Activated CD8-positive, alpha-beta memory T cell treated with anti-CD3 and anti-CD28 coated beads for 1 hour (primary cell): Measurements from ENCODE around the gene WASHC3.
"Not testable (repeated sequence)": the region's sequence is repeated elsewhere in the genome, so short reads cannot be mapped to it uniquely, and the experiment has no call there.

Experiments
- DNase-seq, 2 donors: peaks; one replicate each; pipeline ENCODE4 v3.0.0-alpha.2; 2020; ENCODE audit warnings: low read depth in 1 of 2; ENCODE audit errors: extremely low read depth in 1 of 2

The WASHC3 gene

GRCh38 chr12:102051431-102051965, 10.3 kb downstream of the WASHC3 start:
- no peak for DNase-seq

GRCh38 chr12:102050660-102051430, 10.9 kb downstream of the WASHC3 start:
- DNase-seq = no peak

- DNase-seq = no peak
Observed at GRCh38 chr12:102043928-102044327, 17.9 kb downstream of the WASHC3 start.

DNA sequence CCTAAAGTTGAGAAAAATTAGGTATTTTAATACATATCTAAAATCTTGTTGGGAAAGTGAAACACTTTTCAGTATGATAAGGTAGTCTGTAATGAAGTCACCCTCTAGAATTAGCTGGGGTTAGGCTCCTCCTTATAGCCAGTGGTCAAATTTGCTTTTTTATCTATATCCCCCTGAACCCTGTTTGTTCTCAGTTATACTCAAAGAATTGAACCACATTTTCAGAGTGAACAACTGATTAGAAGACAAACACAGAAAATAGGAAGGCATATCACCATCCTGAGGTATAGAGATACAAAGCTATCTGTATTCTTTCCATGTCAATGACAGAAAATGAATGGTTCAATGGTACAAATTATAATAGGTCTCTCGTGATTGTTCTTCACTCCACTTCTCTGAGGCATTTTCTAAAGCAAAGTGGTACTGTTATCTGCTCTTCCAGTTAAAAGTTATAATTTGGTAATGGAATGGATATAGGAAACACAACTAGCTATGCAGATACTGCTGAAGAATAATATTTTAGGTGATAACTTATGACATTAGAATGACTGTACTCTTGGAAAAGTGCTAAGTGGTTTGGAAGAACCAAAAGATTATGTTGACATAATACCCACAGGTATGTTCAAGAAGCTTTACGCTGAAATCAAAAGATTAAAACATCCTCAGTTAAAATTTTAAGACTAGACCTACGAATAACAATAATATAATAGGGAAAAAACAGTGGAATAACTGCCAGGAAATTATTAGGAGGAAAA, 27.6 kb downstream of the WASHC3 start:
- no peak for DNase-seq

DNA sequence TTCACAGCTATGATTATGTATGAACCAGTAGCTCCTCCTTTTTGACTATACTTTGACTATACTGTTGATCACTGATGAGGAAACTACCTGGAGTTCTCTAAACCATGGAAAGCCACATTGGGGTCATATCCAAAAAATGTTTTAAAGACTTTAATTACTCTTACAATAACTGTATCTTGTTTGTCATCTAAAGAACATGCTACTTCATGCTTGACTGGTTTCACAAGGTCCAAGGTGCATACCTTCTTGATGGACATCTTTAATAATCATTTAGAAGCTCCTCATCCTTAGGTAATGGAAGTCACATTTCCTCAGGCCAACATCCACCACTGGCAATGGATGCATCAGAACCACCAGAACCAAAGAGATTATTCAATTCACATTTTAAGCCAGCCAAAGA, 29.9 kb downstream of the WASHC3 start:
- no peak for DNase-seq

DNA sequence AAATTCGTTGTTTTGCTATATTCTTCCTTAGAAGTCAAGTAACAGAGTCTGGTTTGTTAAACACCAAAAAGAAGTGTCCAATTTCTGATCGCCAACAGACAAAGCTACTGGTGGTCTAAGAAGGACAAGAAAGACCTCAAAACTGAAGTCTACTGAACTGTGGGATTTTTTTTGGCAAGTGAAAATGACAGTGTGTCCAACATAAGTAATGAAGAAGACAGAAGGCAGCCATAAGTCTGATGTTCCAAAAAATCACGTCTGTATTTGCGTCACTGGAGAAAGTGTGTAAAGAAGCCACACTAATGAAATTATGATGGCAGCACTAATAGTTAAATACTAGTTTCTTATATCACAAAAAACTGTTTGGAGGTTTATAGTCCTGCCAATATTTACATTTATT, 32.6 kb downstream of the WASHC3 start:
- DNase-seq = no peak

DNA sequence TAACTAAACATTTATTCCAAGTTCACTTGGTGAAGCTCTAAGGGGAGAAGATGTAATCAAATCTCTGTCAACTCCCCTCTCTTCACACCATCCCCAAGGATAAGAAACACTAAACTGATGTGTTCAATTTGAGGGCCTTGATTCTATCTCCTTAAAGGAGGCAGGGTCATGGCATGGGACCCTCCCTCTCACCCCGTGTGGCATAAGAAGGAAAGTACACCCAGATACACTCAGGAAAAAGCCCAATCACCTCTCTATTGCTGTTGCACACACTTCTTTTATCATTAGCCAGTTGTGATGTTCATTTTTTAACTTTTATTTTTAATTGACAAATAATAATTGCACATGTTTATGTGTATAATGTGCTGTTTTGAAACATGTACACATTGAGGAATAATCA, 35.1 kb downstream of the WASHC3 start:
- DNase-seq = no peak

GRCh38 chr12:102024765-102025164, 37.0 kb downstream of the WASHC3 start:
- DNase-seq = no peak

- no peak for DNase-seq
Observed at GRCh38 chr12:102023343-102023930, 38.4 kb downstream of the WASHC3 start.

- no peak for DNase-seq
Observed at GRCh38 chr12:102022286-102022685, 39.5 kb downstream of the WASHC3 start.

DNA sequence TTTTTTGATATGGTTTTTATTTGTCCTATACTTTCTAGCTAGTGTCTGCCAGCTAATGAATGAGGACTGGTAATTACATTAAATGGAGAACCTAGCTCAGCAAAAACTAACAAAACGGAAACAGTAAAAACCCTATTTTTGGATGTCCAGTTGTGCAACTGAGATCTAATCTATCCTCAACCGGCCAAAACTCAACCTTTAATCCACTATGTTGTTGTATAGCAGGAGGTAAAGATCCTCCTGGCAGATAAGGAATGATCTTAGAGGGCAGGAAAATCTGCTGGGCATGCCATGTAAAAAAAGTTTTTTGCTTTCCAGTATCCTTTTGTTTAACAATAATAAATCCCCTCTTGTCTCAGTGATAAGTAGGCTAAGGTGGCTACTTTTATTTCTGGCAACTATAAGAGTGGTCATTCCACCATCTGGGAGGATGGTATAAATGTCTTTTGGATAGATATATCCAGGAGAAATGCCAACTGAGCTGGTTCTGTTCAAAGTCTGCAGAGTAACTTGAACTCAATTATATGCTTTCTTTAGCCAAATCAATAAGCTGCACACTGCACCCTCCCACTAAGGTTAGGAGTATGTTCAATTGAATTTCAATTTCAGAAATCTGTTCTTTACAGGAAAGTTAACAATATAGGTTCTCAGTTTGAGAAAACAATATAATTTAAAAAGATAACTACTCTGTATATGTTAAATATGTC, 40.1 kb downstream of the WASHC3 start:
- no peak for DNase-seq

- not testable (repeated sequence) for DNase-seq
Observed at GRCh38 chr12:102018607-102019006, 43.2 kb downstream of the WASHC3 start.

DNA sequence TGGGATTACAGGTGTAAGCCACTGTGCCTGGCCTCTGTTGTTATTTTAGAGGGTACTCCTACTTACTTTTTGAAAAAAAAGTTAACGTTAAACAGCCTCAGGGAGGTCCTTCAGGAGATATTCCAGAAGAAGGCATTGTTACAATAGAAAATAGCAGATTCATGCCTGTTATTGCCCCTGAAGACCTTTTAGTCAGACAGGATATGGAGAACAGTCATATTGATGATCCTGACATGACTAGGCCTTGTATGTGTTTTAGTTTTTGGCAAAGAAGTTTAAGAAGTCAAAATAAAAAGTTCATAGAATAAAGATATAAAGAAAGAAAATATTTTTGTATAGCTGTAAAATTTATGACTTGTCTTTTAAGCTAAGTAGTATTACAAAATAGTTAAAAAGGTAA, 45.3 kb downstream of the WASHC3 start:
- DNase-seq = no peak

- DNase-seq = no peak
Observed at GRCh38 chr12:102010265-102010994, 51.4 kb downstream of the WASHC3 start.

- no peak for DNase-seq
Observed at GRCh38 chr12:102009796-102010195, 52.0 kb downstream of the WASHC3 start.

- no peak for DNase-seq
Observed at GRCh38 chr12:102008615-102009126, 53.1 kb downstream of the WASHC3 start.

DNA sequence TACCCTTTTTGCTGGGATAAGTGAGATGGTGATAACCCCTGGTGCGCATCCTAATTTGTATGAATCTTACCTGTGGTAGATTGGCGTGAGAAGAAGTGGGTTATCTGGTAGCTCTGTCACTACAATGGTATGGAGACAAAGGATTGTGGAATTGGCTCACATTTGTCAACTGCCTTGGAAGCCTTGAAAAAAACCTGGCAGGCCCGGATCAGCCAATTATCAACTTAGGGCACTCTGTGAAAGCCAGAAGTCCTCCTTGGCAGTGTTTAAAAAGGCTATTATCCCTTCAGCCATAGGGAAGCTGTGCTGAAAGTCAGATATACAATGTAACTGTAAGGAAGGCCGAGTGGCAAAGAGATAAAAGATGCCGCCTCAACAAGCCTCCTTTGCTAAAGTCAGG, 56.5 kb downstream of the WASHC3 start:
- DNase-seq = no peak

GRCh38 chr12:101997102-101997501, 64.7 kb downstream of the WASHC3 start:
- no peak for DNase-seq

DNA sequence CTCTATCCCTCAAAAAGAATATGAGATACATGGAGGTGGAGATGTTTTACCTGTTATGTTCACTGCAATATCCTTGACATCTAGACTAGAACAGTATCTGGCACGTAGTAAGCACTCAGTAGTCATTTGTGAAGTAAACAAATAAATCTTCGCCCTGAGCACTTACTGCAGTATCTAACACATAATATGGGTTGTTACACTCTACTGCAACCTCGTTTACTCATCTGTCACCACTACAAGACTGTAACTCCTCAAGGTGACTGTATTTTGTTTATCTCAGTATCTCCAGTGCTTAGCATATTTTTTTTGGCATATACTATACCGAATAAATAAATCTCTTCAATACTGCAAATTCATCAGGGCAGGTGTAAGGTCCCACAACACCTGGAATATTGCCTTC, 66.1 kb downstream of the WASHC3 start:
- DNase-seq = no peak

DNA sequence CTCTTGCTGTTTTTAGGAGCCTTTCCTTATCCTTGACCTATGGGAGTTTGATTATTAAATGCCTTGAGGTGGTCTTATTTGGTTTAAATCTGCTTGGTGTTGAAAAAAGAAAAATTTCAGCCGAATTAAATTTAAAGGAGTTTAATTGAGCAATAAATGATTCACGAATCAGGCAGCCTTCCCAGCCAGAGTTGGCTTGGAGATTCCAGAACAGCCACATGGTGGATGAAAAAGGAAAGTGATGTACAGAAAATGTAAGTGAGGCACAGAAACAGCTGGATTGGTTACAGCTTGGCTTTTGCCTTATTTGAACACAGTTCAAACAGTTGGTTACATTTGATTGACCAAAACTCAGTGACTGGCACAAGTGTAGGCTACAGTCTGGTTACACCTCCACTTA, 69.7 kb downstream of the WASHC3 start:
- DNase-seq = no peak
